Measurements from ENCODE around the gene PREP.

PREP gene

DNA sequence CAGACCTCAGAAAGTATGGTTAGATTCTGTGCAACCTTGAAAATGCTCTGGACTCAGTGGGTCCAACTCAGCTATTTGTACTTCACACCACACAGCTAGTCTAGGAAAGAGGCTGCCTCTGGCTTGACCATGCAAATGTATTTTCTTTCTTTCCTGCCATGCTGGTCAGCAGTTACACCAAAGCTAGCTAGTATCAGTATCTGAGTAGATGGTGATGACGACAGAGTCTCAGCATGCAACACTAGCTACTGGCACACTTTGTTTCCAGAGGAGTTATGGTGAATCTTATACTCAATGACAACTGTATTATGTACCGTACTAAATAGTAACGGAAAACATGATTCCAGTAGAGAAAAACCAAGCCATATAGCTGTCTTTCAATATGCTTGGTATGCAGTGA lies 126.5 kb downstream of the PREP start:
- H3K36me3 ChIP-seq (ENCODE audit: control insufficient read depth, insufficient read depth, low read length): peaks cover 10% of the 10 kb centered on the region
- no peaks in the 10 kb centered on the region for H3K9me3 ChIP-seq (ENCODE audit: control insufficient read depth, insufficient read depth, low read length)
- H3K4me3 ChIP-seq (ENCODE audit: low read depth, low read length): no peak overlapping the region
- H3K9ac ChIP-seq (ENCODE audit: low read depth, low read length): no peak overlapping the region
- no peaks in the 10 kb centered on the region for H3K27me3 ChIP-seq (ENCODE audit: control insufficient read depth, insufficient read depth, low read length)
- peaks cover 12% of the 10 kb centered on the region for H3K4me1 ChIP-seq (ENCODE audit: control insufficient read depth, insufficient read depth, low read length)

DNA sequence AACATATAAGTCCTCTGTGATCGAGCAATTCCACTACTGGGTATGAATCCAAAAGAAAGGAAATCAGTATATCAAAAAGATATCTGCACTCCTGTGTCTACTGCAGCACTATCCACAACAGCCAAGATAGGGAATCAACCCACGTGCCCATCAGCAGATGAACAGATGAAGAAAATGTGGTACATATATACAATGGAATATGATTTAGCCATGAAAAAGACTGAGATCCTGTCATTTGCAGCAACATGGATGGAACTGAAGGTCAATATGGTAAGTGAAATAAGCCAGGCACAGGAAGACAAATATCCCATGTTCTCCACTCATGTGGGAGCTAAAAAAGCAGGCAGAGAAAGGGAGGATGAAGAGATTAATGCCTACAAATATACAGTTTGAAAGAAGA lies 127.3 kb downstream of the PREP start:
- H3K27me3 ChIP-seq (ENCODE audit: control insufficient read depth, insufficient read depth, low read length): no peaks in the 10 kb centered on the region
- H3K9me3 ChIP-seq (ENCODE audit: control insufficient read depth, insufficient read depth, low read length): no peaks in the 10 kb centered on the region
- peaks cover 12% of the 10 kb centered on the region for H3K4me1 ChIP-seq (ENCODE audit: control insufficient read depth, insufficient read depth, low read length)
- H3K4me3 ChIP-seq (ENCODE audit: low read depth, low read length): no peak overlapping the region
- H3K9ac ChIP-seq (ENCODE audit: low read depth, low read length): no peak overlapping the region
- H3K36me3 ChIP-seq (ENCODE audit: control insufficient read depth, insufficient read depth, low read length): peaks cover 10% of the 10 kb centered on the region

DNA sequence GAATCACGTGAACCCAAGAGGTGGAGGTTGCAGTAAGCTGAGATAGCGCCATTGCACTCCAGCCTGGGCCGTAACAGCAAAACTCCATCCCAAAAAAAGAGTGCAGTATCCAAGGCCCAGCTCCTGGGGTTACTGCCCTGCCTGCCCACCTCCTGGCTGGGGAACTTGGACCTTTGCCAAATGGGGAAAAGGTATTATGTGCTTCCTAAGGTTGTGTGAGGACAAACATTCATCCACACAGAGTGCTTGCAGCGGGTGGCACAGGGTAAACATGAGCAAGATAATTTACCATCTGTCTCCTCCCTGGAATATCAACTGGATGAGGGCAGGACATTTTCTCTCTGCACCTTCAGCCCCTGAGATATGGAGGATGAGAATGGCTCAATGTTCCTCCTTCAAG lies 128.2 kb downstream of the PREP start:
- peaks cover 10% of the 10 kb centered on the region for H3K36me3 ChIP-seq (ENCODE audit: control insufficient read depth, insufficient read depth, low read length)
- peaks cover 12% of the 10 kb centered on the region for H3K4me1 ChIP-seq (ENCODE audit: control insufficient read depth, insufficient read depth, low read length)
- H3K4me3 ChIP-seq (ENCODE audit: low read depth, low read length): no peak overlapping the region
- H3K9ac ChIP-seq (ENCODE audit: low read depth, low read length): no peak overlapping the region
- H3K27me3 ChIP-seq (ENCODE audit: control insufficient read depth, insufficient read depth, low read length): no peaks in the 10 kb centered on the region
- H3K9me3 ChIP-seq (ENCODE audit: control insufficient read depth, insufficient read depth, low read length): no peaks in the 10 kb centered on the region

DNA sequence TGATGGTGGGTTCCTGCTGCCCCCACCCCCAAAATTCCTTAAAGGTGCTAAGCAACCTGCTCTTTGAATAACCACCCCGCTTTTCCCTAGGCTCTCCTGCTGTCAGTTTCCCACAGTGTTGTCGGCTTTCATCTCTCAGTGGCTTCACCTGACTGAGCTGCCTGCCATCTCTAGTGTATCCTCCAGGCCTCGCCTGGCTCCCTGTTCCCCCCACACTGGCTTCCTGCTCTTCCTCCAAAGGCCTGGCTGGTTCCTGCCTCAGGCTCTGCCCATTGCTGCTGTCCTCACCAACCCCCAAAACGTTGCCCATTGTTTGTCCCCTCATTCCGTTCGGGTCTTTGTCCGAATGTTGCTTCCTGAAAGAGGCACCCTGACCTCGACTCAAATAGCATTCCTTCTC lies 129.3 kb downstream of the PREP start:
- Histone ChIP-seq H3K9me3 (ENCODE audit: control insufficient read depth, insufficient read depth, low read length) (no peaks in the 10 kb centered on the region), H3K27me3 (ENCODE audit: control insufficient read depth, insufficient read depth, low read length) (no peaks in the 10 kb centered on the region), H3K4me1 (ENCODE audit: control insufficient read depth, insufficient read depth, low read length) (peaks cover 12% of the 10 kb centered on the region), H3K4me3 (ENCODE audit: low read depth, low read length) (no peak overlapping the region), H3K9ac (ENCODE audit: low read depth, low read length) (no peak overlapping the region), H3K36me3 (ENCODE audit: control insufficient read depth, insufficient read depth, low read length) (peaks cover 10% of the 10 kb centered on the region)

DNA sequence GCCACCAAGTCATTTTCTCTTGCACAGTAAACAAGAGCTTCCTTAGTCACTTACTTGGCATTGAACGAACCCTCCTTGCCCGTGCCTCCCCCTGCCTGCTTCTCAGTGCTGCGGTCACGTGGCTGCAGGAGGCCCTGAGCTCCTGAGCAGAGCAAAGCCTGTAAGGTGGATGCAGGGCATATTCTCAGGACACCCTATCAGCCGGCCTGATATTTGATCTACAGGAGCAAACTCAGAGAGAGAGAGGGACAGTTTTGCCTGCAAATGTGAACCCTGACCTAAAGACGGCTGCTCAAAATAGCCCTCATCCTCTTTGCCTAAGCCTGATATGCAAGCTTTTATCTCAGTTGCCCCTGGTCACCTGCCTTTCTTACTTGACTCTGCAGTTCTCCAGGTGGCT lies 130.1 kb downstream of the PREP start:
- H3K27me3 ChIP-seq (ENCODE audit: control insufficient read depth, insufficient read depth, low read length): no peaks in the 10 kb centered on the region
- peaks cover 12% of the 10 kb centered on the region for H3K4me1 ChIP-seq (ENCODE audit: control insufficient read depth, insufficient read depth, low read length)
- H3K9ac ChIP-seq (ENCODE audit: low read depth, low read length): no peak overlapping the region
- no peak overlapping the region for H3K4me3 ChIP-seq (ENCODE audit: low read depth, low read length)
- no peaks in the 10 kb centered on the region for H3K9me3 ChIP-seq (ENCODE audit: control insufficient read depth, insufficient read depth, low read length)
- H3K36me3 ChIP-seq (ENCODE audit: control insufficient read depth, insufficient read depth, low read length): peaks cover 2% of the 10 kb centered on the region

GRCh38 chr6:105270511-105270910 lies 132.4 kb downstream of the PREP start:
- H3K4me1 ChIP-seq (ENCODE audit: control insufficient read depth, insufficient read depth, low read length): peaks cover 12% of the 10 kb centered on the region
- no peaks in the 10 kb centered on the region for H3K36me3 ChIP-seq (ENCODE audit: control insufficient read depth, insufficient read depth, low read length)
- H3K4me3 ChIP-seq (ENCODE audit: low read depth, low read length): no peak overlapping the region
- no peak overlapping the region for H3K9ac ChIP-seq (ENCODE audit: low read depth, low read length)
- no peaks in the 10 kb centered on the region for H3K9me3 ChIP-seq (ENCODE audit: control insufficient read depth, insufficient read depth, low read length)
- no peaks in the 10 kb centered on the region for H3K27me3 ChIP-seq (ENCODE audit: control insufficient read depth, insufficient read depth, low read length)

DNA sequence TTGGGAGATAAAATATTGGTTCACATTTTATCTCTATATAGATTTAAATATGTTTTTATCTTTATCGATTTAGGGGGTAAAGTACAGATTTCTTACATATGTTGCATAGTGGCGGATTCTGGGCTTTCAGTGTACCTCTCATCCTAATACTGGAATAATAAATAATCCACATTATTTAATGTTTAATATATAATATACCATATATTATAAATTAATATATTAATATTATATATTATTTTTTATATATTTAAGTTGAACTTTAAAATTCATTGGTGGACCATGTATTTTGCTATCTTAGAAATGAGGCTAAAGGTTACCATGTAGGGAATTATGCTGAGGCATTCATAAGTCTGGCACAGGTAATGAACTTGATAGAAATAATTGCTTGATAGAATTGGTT lies 133.5 kb downstream of the PREP start:
- Histone ChIP-seq H3K4me3 (ENCODE audit: low read depth, low read length) (no peak overlapping the region), H3K9ac (ENCODE audit: low read depth, low read length) (no peak overlapping the region), H3K9me3 (ENCODE audit: control insufficient read depth, insufficient read depth, low read length) (no peaks in the 10 kb centered on the region), H3K36me3 (ENCODE audit: control insufficient read depth, insufficient read depth, low read length) (no peaks in the 10 kb centered on the region), H3K27me3 (ENCODE audit: control insufficient read depth, insufficient read depth, low read length) (no peaks in the 10 kb centered on the region), H3K4me1 (ENCODE audit: control insufficient read depth, insufficient read depth, low read length) (peaks cover 12% of the 10 kb centered on the region)

DNA sequence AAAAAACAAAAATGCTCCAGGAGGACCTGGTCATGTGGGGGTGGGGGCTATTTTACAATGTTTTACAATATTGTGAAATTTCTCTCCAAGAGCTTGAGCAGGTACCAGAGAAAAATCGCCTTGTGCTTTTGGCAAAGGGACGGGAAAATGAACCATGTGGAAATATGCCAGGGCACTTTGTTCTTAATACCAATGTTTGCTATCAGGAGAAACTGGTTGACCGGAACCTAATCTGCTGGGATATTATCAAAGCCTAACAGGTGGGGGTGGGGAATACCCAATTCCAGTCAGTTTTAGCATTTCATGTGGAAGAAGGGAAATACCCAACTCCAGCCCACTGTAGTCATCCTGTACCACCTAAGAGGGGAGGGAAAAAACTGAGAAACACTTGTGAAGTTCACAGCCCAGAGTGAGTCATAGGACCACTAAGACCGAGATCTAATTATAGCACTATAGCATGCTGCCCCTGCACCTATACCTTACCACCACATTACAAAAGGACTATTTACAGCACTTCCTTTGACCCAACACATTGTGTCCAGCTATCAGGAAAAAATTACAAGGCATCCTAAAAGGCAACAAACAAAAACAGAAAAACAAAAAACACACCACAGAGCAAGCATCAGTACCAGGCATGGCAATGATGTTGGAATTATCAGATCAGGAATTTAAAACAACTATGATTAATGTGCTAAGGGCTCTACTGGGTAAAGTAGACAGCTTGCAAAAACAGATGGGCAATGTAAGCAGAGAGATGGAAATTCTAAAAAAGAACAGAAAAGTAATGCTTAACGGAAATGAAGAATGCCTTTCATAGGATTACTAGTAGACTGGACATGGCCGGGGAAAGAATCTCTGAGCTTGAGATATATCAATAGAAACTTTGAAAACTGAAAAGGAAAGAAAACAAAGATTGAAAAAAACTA lies 138.9 kb downstream of the PREP start:
- Histone ChIP-seq H3K4me1 (ENCODE audit: control insufficient read depth, insufficient read depth, low read length) (peaks cover 9% of the 10 kb centered on the region), H3K36me3 (ENCODE audit: control insufficient read depth, insufficient read depth, low read length) (no peaks in the 10 kb centered on the region), H3K9me3 (ENCODE audit: control insufficient read depth, insufficient read depth, low read length) (no peaks in the 10 kb centered on the region), H3K4me3 (ENCODE audit: low read depth, low read length) (no peak overlapping the region), H3K27me3 (ENCODE audit: control insufficient read depth, insufficient read depth, low read length) (no peaks in the 10 kb centered on the region), H3K9ac (ENCODE audit: low read depth, low read length) (no peak overlapping the region)

DNA sequence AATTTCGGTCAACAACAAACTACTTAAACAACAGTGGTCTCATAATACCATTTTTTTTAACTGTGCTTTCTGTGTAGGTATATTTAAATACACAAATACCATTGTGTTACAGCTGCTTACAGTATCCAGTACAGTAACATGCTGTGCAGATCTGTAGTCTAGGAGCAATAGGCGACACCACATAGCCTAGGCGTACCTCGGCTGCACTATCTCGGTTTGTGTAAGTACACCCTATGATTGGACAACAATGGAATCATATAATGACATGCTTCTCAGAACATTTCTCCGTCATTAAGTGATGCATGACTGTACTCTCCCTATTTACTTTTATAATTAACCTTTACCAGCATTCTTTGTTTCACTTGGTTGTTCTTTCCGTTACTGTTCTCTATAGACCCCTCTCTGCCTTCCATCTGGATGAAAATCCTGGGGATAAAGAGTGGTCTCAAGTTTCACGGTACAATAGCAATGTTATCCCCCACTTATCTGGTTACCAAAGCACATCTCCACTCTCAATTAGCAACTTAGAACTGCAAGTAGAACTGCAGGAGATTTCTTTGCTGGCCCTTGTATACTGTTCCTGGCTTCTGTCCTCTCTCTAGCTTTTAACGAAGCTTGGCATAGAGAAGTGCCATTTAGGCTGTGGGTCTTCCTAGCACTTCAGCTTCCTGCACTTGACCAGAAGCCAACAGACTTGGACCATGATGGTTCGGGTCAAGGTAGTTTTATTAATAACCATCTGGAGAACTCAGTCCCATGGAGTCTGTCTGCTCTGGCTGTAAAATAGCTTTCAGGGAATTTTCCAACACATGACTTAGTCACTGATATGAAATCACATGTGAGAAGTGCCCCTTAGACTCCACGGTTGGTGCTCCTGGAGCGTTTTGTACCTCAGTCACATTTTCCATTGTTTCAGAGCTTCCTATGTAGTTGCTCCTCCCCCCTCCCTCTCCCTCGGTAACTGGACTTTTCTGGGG lies 142.7 kb downstream of the PREP start:
- Histone ChIP-seq H3K4me1 (ENCODE audit: control insufficient read depth, insufficient read depth, low read length) (peaks cover 9% of the 10 kb centered on the region), H3K36me3 (ENCODE audit: control insufficient read depth, insufficient read depth, low read length) (no peaks in the 10 kb centered on the region), H3K9me3 (ENCODE audit: control insufficient read depth, insufficient read depth, low read length) (no peaks in the 10 kb centered on the region), H3K9ac (ENCODE audit: low read depth, low read length) (no peak overlapping the region), H3K4me3 (ENCODE audit: low read depth, low read length) (no peak overlapping the region), H3K27me3 (ENCODE audit: control insufficient read depth, insufficient read depth, low read length) (no peaks in the 10 kb centered on the region)

DNA sequence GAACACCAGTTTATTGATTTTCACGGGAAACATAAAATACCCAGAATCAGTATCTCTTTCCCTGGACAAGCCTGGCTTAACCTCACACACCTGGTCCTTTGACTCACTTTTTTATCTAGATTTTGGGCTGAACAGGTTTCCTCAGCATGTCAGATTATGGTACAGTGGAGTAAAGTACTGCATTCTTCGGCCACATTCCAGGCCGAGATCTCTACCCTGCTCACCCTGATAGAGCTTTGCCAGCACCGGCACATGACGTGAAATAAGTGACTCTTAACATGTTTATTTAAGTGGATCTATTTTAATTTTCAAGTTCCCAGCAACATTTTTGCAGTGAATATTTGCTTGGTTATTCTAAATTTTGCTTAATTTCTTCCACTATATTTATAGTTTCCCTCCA lies 144.1 kb downstream of the PREP start:
- H3K4me1 ChIP-seq (ENCODE audit: control insufficient read depth, insufficient read depth, low read length): peaks cover 9% of the 10 kb centered on the region
- no peaks in the 10 kb centered on the region for H3K36me3 ChIP-seq (ENCODE audit: control insufficient read depth, insufficient read depth, low read length)
- H3K27me3 ChIP-seq (ENCODE audit: control insufficient read depth, insufficient read depth, low read length): no peaks in the 10 kb centered on the region
- H3K9me3 ChIP-seq (ENCODE audit: control insufficient read depth, insufficient read depth, low read length): no peaks in the 10 kb centered on the region
- H3K4me3 ChIP-seq (ENCODE audit: low read depth, low read length): no peak overlapping the region
- no peak overlapping the region for H3K9ac ChIP-seq (ENCODE audit: low read depth, low read length)

GRCh38 chr6:105257340-105257739 lies 145.5 kb downstream of the PREP start:
- H3K27me3 ChIP-seq (ENCODE audit: control insufficient read depth, insufficient read depth, low read length): no peaks in the 10 kb centered on the region
- H3K36me3 ChIP-seq (ENCODE audit: control insufficient read depth, insufficient read depth, low read length): no peaks in the 10 kb centered on the region
- H3K4me1 ChIP-seq (ENCODE audit: control insufficient read depth, insufficient read depth, low read length): peaks cover 9% of the 10 kb centered on the region
- H3K9ac ChIP-seq (ENCODE audit: low read depth, low read length): no peak overlapping the region
- no peaks in the 10 kb centered on the region for H3K9me3 ChIP-seq (ENCODE audit: control insufficient read depth, insufficient read depth, low read length)
- no peak overlapping the region for H3K4me3 ChIP-seq (ENCODE audit: low read depth, low read length)
